ENCODE results near the gene PNLIPRP2. TPM values are rescaled to one million over a fixed set of nuclear protein-coding genes. Genes with fewer than 3 reads are reported as not detected.

PNLIPRP2 gene
- total and polyA plus RNA-seq, 2 of the 4 experiments (the other 2 are of a cell fraction): not detected

GRCh38 chr10:116612107-116612769, 8.5 kb upstream of the PNLIPRP2 start:
- Histone ChIP-seq H2BK5ac (ENCODE audit: low read depth, low read length, poor library complexity, severe bottlenecking) (no peak overlapping the region), H4K91ac (ENCODE audit: insufficient read depth, low read depth, low read length) (no peak overlapping the region), H3K4ac (ENCODE audit: low read depth, low read length) (no peak overlapping the region), H2AK9ac (replicated peaks; ENCODE audit: low read depth, low read length, poor library complexity) (no peak overlapping the region), H3K79me1 (ENCODE audit: low read depth in 1 of 2, low read length in 2 of 2) (no peaks in the 10 kb centered on the region), H2BK15ac (ENCODE audit: low read depth, low read length) (no peak overlapping the region), H3K14ac (replicated peaks; ENCODE audit: low read depth, low read length) (no peak overlapping the region), H2BK120ac (ENCODE audit: low read depth, low read length) (no peak overlapping the region), H3K27me3 (ENCODE audit: control insufficient read depth, insufficient read depth, low read length) (peaks cover 6% of the 10 kb centered on the region; the same call in 1 of the 2 replicates), H3K9me1 (ENCODE audit: insufficient read depth, low read length) (no peaks in the 10 kb centered on the region), H2AK5ac (ENCODE audit: low read depth, low read length) (no peak overlapping the region), H2BK20ac (ENCODE audit: low read depth, low read length) (no peak overlapping the region), H3K23ac (ENCODE audit: low read depth, low read length) (no peak overlapping the region), H3K56ac (ENCODE audit: extremely low read depth, insufficient read depth, low read length) (no peak overlapping the region), H4K5ac (ENCODE audit: low read depth, low read length) (no peak overlapping the region), H3K36me3 (ENCODE audit: control insufficient read depth, insufficient read depth, low read length) (no peaks in the 10 kb centered on the region), H2AFZ (replicated peaks; ENCODE audit: low read length, poor library complexity) (no peak overlapping the region), H3K18ac (ENCODE audit: low read depth, low read length) (no peak overlapping the region), H4K20me1 (ENCODE audit: insufficient read depth, low read length) (no peaks in the 10 kb centered on the region), H3K27ac (ENCODE audit: insufficient read depth, low read length) (no peak overlapping the region), H3K9me3 (ENCODE audit: control insufficient read depth, insufficient read depth, low read length) (no peaks in the 10 kb centered on the region), H4K8ac (ENCODE audit: low read depth in 2 of 2, low read length in 2 of 2) (no peak overlapping the region), H3K4me2 (ENCODE audit: low read depth, low read length) (no peak overlapping the region), H3K4me3 (ENCODE audit: insufficient read depth, low read depth, low read length) (no peak overlapping the region), H3K4me1 (ENCODE audit: control insufficient read depth, insufficient read depth, low read length) (no peaks in the 10 kb centered on the region; the same call in 1 of the 2 replicates), H3K9ac (ENCODE audit: low read depth, low read length) (no peak overlapping the region)
- ChIA-PET POLR2A (ENCODE audit: unreplicated experiment) (no interaction called here), CTCF (no interaction called here)
- BruUV-seq (replicated peaks): no TSS peak
- intact Hi-C loops (cut with micrococcal nuclease) (no loop called here), in situ Hi-C loops (cut with MboI; ENCODE audit: low sequenced_read_pairs) (no loop called here), dilution Hi-C loops (cut with HindIII; ENCODE audit: low sequenced_read_pairs, unreplicated experiment) (no loop called here)
- no peak for DNase-seq
- WGBS, 2 experiments (ENCODE audit: extremely low coverage in 2 of 2, insufficient read length in 1 of 2): 57% methylated on average over 4 of the region's 8 CpGs; no CpG with 5 or more reads in 1 of the 2 experiments
- no peak for ATAC-seq (ENCODE audit: low read depth)
- TF ChIP-seq MAFK (IDR thresholded peaks at IDR 0.05; ENCODE audit: low read depth, low read length): no peak
- TF ChIP-seq RCOR1 (IDR thresholded peaks at IDR 0.05; ENCODE audit: insufficient replicate concordance, low read length): no peak
- TF ChIP-seq SMC3 (IDR thresholded peaks at IDR 0.05; ENCODE audit: low read depth, low read length): no peak
- no peak for TF ChIP-seq BHLHE40 (IDR thresholded peaks at IDR 0.05; ENCODE audit: low read depth, low read length)

Data from IMR-90 (cell line).